ENCODE results near the gene SLC39A7. TPM values are rescaled to one million over a fixed set of nuclear protein-coding genes. Genes with fewer than 3 reads are reported as not detected.

Gene SLC39A7
- total and polyA plus RNA-seq, 12 donors: 25.8 to 178 (median 53.1) TPM

DNA sequence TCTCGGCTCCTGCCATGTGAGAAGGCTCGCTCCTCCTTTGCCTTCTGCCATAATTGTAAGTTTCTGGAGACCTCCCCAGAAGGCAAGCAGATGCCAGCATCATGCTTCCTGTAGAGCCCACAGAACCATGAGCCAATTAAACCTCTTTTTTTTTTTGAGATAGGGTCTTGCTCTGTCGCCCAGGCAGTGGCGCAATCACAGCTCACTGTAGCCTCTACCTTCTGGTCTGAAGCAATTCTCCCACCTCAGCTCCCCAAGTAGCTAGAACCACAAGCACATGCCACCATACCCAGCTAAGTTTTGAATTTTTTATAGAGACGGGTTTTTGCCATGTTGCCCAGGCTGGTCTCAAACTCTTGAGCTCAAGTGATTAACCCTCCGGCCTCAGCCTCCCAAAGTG lies 36.2 kb downstream of the SLC39A7 start:
- H3K27ac ChIP-seq: no peak overlapping the region
- TF ChIP-seq, protein P1, sequence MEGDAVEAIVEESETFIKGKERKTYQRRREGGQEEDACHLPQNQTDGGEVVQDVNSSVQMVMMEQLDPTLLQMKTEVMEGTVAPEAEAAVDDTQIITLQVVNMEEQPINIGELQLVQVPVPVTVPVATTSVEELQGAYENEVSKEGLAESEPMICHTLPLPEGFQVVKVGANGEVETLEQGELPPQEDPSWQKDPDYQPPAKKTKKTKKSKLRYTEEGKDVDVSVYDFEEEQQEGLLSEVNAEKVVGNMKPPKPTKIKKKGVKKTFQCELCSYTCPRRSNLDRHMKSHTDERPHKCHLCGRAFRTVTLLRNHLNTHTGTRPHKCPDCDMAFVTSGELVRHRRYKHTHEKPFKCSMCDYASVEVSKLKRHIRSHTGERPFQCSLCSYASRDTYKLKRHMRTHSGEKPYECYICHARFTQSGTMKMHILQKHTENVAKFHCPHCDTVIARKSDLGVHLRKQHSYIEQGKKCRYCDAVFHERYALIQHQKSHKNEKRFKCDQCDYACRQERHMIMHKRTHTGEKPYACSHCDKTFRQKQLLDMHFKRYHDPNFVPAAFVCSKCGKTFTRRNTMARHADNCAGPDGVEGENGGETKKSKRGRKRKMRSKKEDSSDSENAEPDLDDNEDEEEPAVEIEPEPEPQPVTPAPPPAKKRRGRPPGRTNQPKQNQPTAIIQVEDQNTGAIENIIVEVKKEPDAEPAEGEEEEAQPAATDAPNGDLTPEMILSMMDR (IDR thresholded peaks at IDR 0.05): no peak
- DNase-seq (no peak), ATAC-seq (no peak)
- 85 to 87% methylated on average over 6 of the region's 6 CpGs for WGBS, 2 donors
- no peaks in the 10 kb centered on the region for H3K9me3 ChIP-seq
- peaks cover 0 to 61% (median 22%) of the 10 kb centered on the region in 7 donors for H3K27me3 ChIP-seq
- no peak overlapping the region for H3K4me3 ChIP-seq
- intact Hi-C loops (cut with DNase I): loop anchor here in 1 of 10 donors (5.0 to 10.0 kb wide), 2 partner anchors 240 to 322 kb away; no protein-coding TSS in a partner anchor
- no peaks in the 10 kb centered on the region for H3K36me3 ChIP-seq
- H3K4me1 ChIP-seq: no peaks in the 10 kb centered on the region

- intact Hi-C loops (cut with DNase I): loop anchor here in 1 of 10 donors (5.0 to 10.0 kb wide), 2 partner anchors 240 to 323 kb away; no protein-coding TSS in a partner anchor
- WGBS, 2 donors: 59 to 69% methylated on average over 2 of the region's 2 CpGs
- ATAC-seq: no peak
- TF ChIP-seq, protein P1 (IDR thresholded peaks at IDR 0.05): no peak
- Histone ChIP-seq H3K27ac (no peak overlapping the region), H3K36me3 (no peaks in the 10 kb centered on the region), H3K4me1 (no peaks in the 10 kb centered on the region), H3K9me3 (no peaks in the 10 kb centered on the region), H3K4me3 (no peak overlapping the region), H3K27me3 (peaks cover 0 to 60% (median 22%) of the 10 kb centered on the region in 7 donors)
- DNase-seq: no peak
These were observed 37.1 kb downstream of the SLC39A7 start for GRCh38 chr6:33237741-33238140.

DNA sequence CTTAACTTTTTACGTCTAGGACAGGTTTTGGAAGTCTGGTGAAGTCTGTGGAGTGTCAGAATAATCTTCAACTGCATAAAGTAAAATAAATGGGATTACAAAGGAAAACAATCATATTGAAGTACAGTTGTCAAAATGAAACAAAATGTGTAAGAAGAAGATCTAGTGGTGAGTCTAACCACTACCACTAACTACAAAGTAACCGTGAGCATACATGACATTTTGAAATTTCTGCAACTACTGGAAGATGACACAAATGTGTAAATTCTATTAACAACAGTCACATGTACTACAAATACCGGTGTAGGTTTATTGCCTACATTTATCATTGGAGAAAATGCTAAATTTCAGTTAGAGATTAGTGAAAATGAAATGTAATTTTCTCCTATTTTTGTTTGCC lies 41.3 kb downstream of the SLC39A7 start:
- Histone ChIP-seq H3K36me3 (no peaks in the 10 kb centered on the region), H3K9me3 (no peaks in the 10 kb centered on the region), H3K27ac (no peak overlapping the region), H3K4me3 (no peak overlapping the region), H3K27me3 (peaks cover 0 to 43% (median 13%) of the 10 kb centered on the region in 7 donors), H3K4me1 (no peaks in the 10 kb centered on the region)
- TF ChIP-seq, protein P1 (IDR thresholded peaks at IDR 0.05): no peak
- intact Hi-C loops (cut with DNase I): loop anchor here in 5 of 10 donors (10.0 kb wide), 4 partner anchors 127 to 307 kb away; partner anchors contain the start of gene HLA-DOA (in 1 of the 5)
- DNase-seq: no peak
- 61 to 70% methylated on average over 3 of the region's 3 CpGs for WGBS, 2 donors
- no peak for ATAC-seq

GRCh38 chr6:33243476-33243875 lies 42.8 kb downstream of the SLC39A7 start:
- DNase-seq (no peak), ATAC-seq (no peak)
- Histone ChIP-seq H3K27ac (no peak overlapping the region), H3K9me3 (no peaks in the 10 kb centered on the region), H3K27me3 (peaks cover 0 to 43% (median 13%) of the 10 kb centered on the region in 7 donors), H3K4me1 (peaks cover 0 to 9% (median 3%) of the 10 kb centered on the region in 9 donors), H3K4me3 (no peak overlapping the region), H3K36me3 (no peaks in the 10 kb centered on the region)
- intact Hi-C loops (cut with DNase I): loop anchor here in 5 of 10 donors (10.0 kb wide), 4 partner anchors 129 to 309 kb away; partner anchors contain the start of gene HLA-DOA (in 1 of the 5)
- 41 to 46% methylated on average over 1 of the region's 1 CpG for WGBS, 2 donors
- TF ChIP-seq, protein P1 (IDR thresholded peaks at IDR 0.05): no peak

Measured in heart right ventricle (tissue), 16 donors.